Prostate gland (tissue), 2 donors: ENCODE measurements around the gene MEG3. TPM values are rescaled to one million over a fixed set of nuclear protein-coding genes. Genes with fewer than 3 reads are reported as not detected.
"Not testable (repeated sequence)": the region's sequence is repeated elsewhere in the genome, so short reads cannot be mapped to it uniquely, and the experiment has no call there.

ENCODE experiments used
- DNase-seq: peaks from one replicate; pipeline ENCODE4 v3.0.0-alpha.2; 2019; ENCODE audit warnings: low spot score
- H3K27ac ChIP-seq, 2 donors: fragments of 200-600 bp; sonication (generic); 2 replicates each; pipeline ENCODE4 v1.5.1; 2017 to 2019
- H3K27me3 ChIP-seq: fragments of 200-600 bp; sonication (generic); replicated peaks from 2 replicates; pipeline ENCODE4 v1.5.1; 2019; ENCODE audit not compliant: insufficient read depth
- H3K36me3 ChIP-seq, 2 donors: fragments of 200-600 bp; sonication (generic); 1 replicate in 1 of 2; 2 replicates in 1 of 2; pipeline versions ENCODE4 v1.5.1 to v1.8.1; 2017 to 2019
- H3K4me1 ChIP-seq: fragments of 200-600 bp; sonication (generic); replicated peaks from 2 replicates; pipeline ENCODE4 v1.5.1; 2019
- H3K4me3 ChIP-seq, 2 donors: fragments of 200-600 bp; sonication (generic); 2 replicates each; pipeline ENCODE4 v1.5.1; 2017 to 2019
- H3K9me3 ChIP-seq: fragments of 200-600 bp; sonication (generic); 2 replicates; pipeline ENCODE4 v1.5.1; 2017
- CTCF ChIP-seq, 4 experiments: fragments of 200-600 bp in 2 of 4; fragments of 450-650 bp in 2 of 4; sonication (generic) in 2 of 4; IDR thresholded peaks; 1 replicate in 3 of 4; 2 replicates in 1 of 4; pipeline ENCODE4 v1.5.1; 2016 to 2019; ENCODE audit warnings: antibody characterized with exemption in 4 of 4, mild to moderate bottlenecking in 2 of 4, moderate library complexity in 2 of 4
- POLR2A ChIP-seq: fragments of 450-650 bp; IDR thresholded peaks from one replicate; pipeline ENCODE4 v1.6.1; 2016; ENCODE audit warnings: antibody characterized with exemption, mild to moderate bottlenecking
- POLR2AphosphoS5 ChIP-seq: sonication (generic); formaldehyde crosslinking; IDR thresholded peaks from one replicate; pipeline ENCODE4 v1.6.1; 2017; ENCODE audit warnings: antibody characterized with exemption
- WGBS: methylation state at CpG from one replicate; pipeline ENCODE4 v1.1.5; 2018; 5-methylcytosine and 5-hydroxymethylcytosine counted together
- intact Hi-C: fragments of 100-400 bp; cut with DNase I; formaldehyde crosslinking; loops from one replicate; pipeline ENCODE4 v1.14.2; 2022
- total RNA-seq, 2 donors: library from RNA; depleted of rRNA; stranded (reverse); fragments of >200 nt; gene quantifications; one replicate each; pipeline ENCODE4 v1.1.0, GENCODE V29; 2016

The MEG3 gene
- total RNA-seq, 2 donors from 2014 or later, result 21.9 to 135 TPM

- no peaks in the 10 kb centered on the region for H3K4me1 ChIP-seq
- H3K9me3 ChIP-seq, result no peaks in the 10 kb centered on the region
- H3K27ac ChIP-seq, result no peak overlapping the region
- no peaks in the 10 kb centered on the region for H3K27me3 ChIP-seq
- no peak for DNase-seq
- no peaks in the 10 kb centered on the region for H3K36me3 ChIP-seq
- no peak overlapping the region for H3K4me3 ChIP-seq
- WGBS, result 81% methylated on average over 5 of the region's 5 CpGs
- TF ChIP-seq CTCF (IDR thresholded peaks at IDR 0.05) (no peak), POLR2AphosphoS5 (no peak), POLR2A (no peak)
- intact Hi-C loops, result loop anchor here (5.0 kb wide), 1 partner anchor 86 kb away; the partner anchor contains the start of gene RTL1
These were observed 9.5 kb upstream of the MEG3 start for GRCh38 chr14:100816286-100816949.

- H3K4me1 ChIP-seq, result peaks cover 3% of the 10 kb centered on the region
- intact Hi-C loops, result loop anchor here (5.0 kb wide), 1 partner anchor 85 kb away; the partner anchor contains the start of gene RTL1
- no peak for DNase-seq
- H3K4me3 ChIP-seq, result no peak overlapping the region
- 82% methylated on average over 26 of the region's 26 CpGs for WGBS
- H3K27ac ChIP-seq, result no peak overlapping the region
- no peaks in the 10 kb centered on the region for H3K27me3 ChIP-seq
- no peaks in the 10 kb centered on the region for H3K9me3 ChIP-seq
- no peaks in the 10 kb centered on the region for H3K36me3 ChIP-seq
- no peak for TF ChIP-seq CTCF (IDR thresholded peaks at IDR 0.05)
- no peak for TF ChIP-seq POLR2AphosphoS5
- no peak for TF ChIP-seq POLR2A
These were observed 8.7 kb upstream of the MEG3 start for GRCh38 chr14:100816950-100817901.

GRCh38 chr14:100818221-100818699 lies 7.7 kb upstream of the MEG3 start:
- Histone ChIP-seq H3K9me3 (no peaks in the 10 kb centered on the region), H3K4me3 (no peak overlapping the region), H3K36me3 (no peaks in the 10 kb centered on the region), H3K4me1 (peaks cover 3% of the 10 kb centered on the region), H3K27me3 (no peaks in the 10 kb centered on the region), H3K27ac (no peak overlapping the region)
- TF ChIP-seq POLR2A, result no peak
- no peak for TF ChIP-seq POLR2AphosphoS5
- TF ChIP-seq CTCF (IDR thresholded peaks at IDR 0.05), result no peak
- intact Hi-C loops, result loop anchor here (5.0 kb wide), 1 partner anchor 84 kb away; the partner anchor contains the start of gene RTL1
- no peak for DNase-seq
- WGBS, result 56% methylated on average over 3 of the region's 3 CpGs

GRCh38 chr14:100818923-100819322 lies 7.0 kb upstream of the MEG3 start:
- H3K9me3 ChIP-seq, H3K4me3 ChIP-seq, H3K4me1 ChIP-seq, H3K27me3 ChIP-seq, DNase-seq, H3K36me3 ChIP-seq, H3K27ac ChIP-seq: not testable (repeated sequence)
- intact Hi-C loops, result loop anchor here (5.0 kb wide), 1 partner anchor 83 kb away; the partner anchor contains the start of gene RTL1
- 93% methylated on average over 10 of the region's 10 CpGs for WGBS

- Histone ChIP-seq H3K9me3 (no peaks in the 10 kb centered on the region), H3K4me3 (no peak overlapping the region), H3K4me1 (peaks cover 3% of the 10 kb centered on the region), H3K27me3 (no peaks in the 10 kb centered on the region), H3K36me3 (no peaks in the 10 kb centered on the region), H3K27ac (no peak overlapping the region)
- TF ChIP-seq POLR2A (no peak), POLR2AphosphoS5 (no peak), CTCF (IDR thresholded peaks at IDR 0.05) (no peak)
- intact Hi-C loops, result loop anchor here (5.0 kb wide), 1 partner anchor 83 kb away; the partner anchor contains the start of gene RTL1
- DNase-seq, result no peak
- WGBS, result 100% methylated on average over 1 of the region's 1 CpG
These were observed 6.5 kb upstream of the MEG3 start for GRCh38 chr14:100819453-100819828.
